G401 (cell line): ENCODE data around the gene YIF1A. TPM values are rescaled to one million over a fixed set of nuclear protein-coding genes. Genes with fewer than 3 reads are reported as not detected.

ENCODE experiments used
- DNase-seq: peaks from one replicate; pipeline ENCODE4 v3.0.0-alpha.2; 2015; ENCODE audit warnings: low spot score
- in situ Hi-C: cut with HindIII; loops from 2 replicates; pipeline ENCODE4 v1.10.0; 2016; ENCODE audit warnings: low sequenced_read_pairs, mixed read lengths
- total RNA-seq: library from RNA; depleted of rRNA; stranded (reverse); fragments of >200 nt; shearing (Covaris generic); gene quantifications from 2 replicates; pipeline ENCODE4 v1.2.3, GENCODE V29; 2014

Gene YIF1A
- total RNA-seq, 1 experiment from 2014 or later, result 106 TPM

- DNase-seq, result no peak
- in situ Hi-C loops, result no loop called here
These were observed 1.3 kb upstream of the YIF1A start for GRCh38 chr11:66290330-66290621.

- in situ Hi-C loops, result no loop called here
- DNase-seq, result no peak
These were observed 796 bp upstream of the YIF1A start for GRCh38 chr11:66289548-66290329.

GRCh38 chr11:66287889-66288670, 863 bp downstream of the YIF1A start:
- in situ Hi-C loops, result no loop called here
- no peak for DNase-seq

GRCh38 chr11:66287211-66287888, 1.6 kb downstream of the YIF1A start:
- in situ Hi-C loops, result no loop called here
- no peak for DNase-seq

GRCh38 chr11:66286699-66287098, 2.2 kb downstream of the YIF1A start:
- in situ Hi-C loops, result no loop called here
- DNase-seq, result no peak

- DNase-seq, result peak; percentile 72
- in situ Hi-C loops, result no loop called here
These were observed 3.5 kb downstream of the YIF1A start for GRCh38 chr11:66285250-66285947.

- DNase-seq, result no peak
- in situ Hi-C loops, result no loop called here
These were observed 4.3 kb downstream of the YIF1A start for GRCh38 chr11:66284526-66285078.

- no peak for DNase-seq
- in situ Hi-C loops, result no loop called here
These were observed 5.4 kb downstream of the YIF1A start for GRCh38 chr11:66283461-66284105.

- in situ Hi-C loops, result no loop called here
- peak; percentile 99 for DNase-seq
These were observed 6.2 kb downstream of the YIF1A start for GRCh38 chr11:66282468-66283455.

- DNase-seq, result no peak
- in situ Hi-C loops, result no loop called here
These were observed 7.0 kb downstream of the YIF1A start for GRCh38 chr11:66281776-66282467.

- in situ Hi-C loops, result no loop called here
- no peak for DNase-seq
These were observed 7.9 kb downstream of the YIF1A start for GRCh38 chr11:66281001-66281400.

GRCh38 chr11:66280428-66280827, 8.5 kb downstream of the YIF1A start:
- in situ Hi-C loops, result no loop called here
- DNase-seq, result no peak

GRCh38 chr11:66279092-66279734, 9.7 kb downstream of the YIF1A start:
- in situ Hi-C loops, result no loop called here
- peak; percentile 37 for DNase-seq

GRCh38 chr11:66278363-66279091, 10.4 kb downstream of the YIF1A start:
- in situ Hi-C loops, result no loop called here
- peak; percentile 34 for DNase-seq

GRCh38 chr11:66277471-66278362, 11.2 kb downstream of the YIF1A start, which contains the start of gene CNIH2:
TSS of gene CNIH2 (plus strand) at chr11:66278175. CDS start at chr11:66278457, 282 bp downstream.
- DNase-seq, result peak; percentile 61
- in situ Hi-C loops, result no loop called here
